Nephron (organoid): ENCODE results near the gene AADACL4.

Experiments
- H3K27ac Mint-ChIP-seq, 3 experiments: 2 replicates each; pipeline ENCODE4 v1.8.0; 2020; ENCODE audit warnings: mixed read lengths in 3 of 3, mild to moderate bottlenecking in 2 of 3, moderate library complexity in 1 of 3
- H3K27me3 Mint-ChIP-seq: 2 replicates; pipeline ENCODE4 v1.8.0; 2021; ENCODE audit warnings: low read depth, mild to moderate bottlenecking, moderate library complexity, mixed read lengths
- H3K36me3 Mint-ChIP-seq: 2 replicates; pipeline ENCODE4 v1.8.0; 2020; ENCODE audit warnings: low read depth, mixed read lengths
- H3K4me1 Mint-ChIP-seq: 2 replicates; pipeline ENCODE4 v1.8.0; 2020; ENCODE audit warnings: mixed read lengths
- H3K4me3 Mint-ChIP-seq, 3 experiments: 2 replicates each; pipeline ENCODE4 v1.8.0; 2020; ENCODE audit warnings: mild to moderate bottlenecking in 3 of 3, mixed read lengths in 3 of 3, moderate library complexity in 2 of 3
- H3K9me3 Mint-ChIP-seq: 2 replicates; pipeline ENCODE4 v1.8.0; 2020; ENCODE audit warnings: mixed read lengths
- CTCF ChIP-seq, 3 experiments: fragments of 200-600 bp; sonication (generic); IDR thresholded peaks; one replicate each; pipeline ENCODE4 v1.5.0; 2021; ENCODE audit warnings: antibody characterized with exemption in 3 of 3; ENCODE audit not compliant: unreplicated experiment in 3 of 3

AADACL4 gene

GRCh38 chr1:12613180-12613579, 30.7 kb upstream of the AADACL4 start:
- peaks cover 63% of the 10 kb centered on the region for H3K36me3 Mint-ChIP-seq
- peak overlapping the region; percentile 98 to 100 (median 99) for H3K4me3 Mint-ChIP-seq
- no peaks in the 10 kb centered on the region for H3K27me3 Mint-ChIP-seq
- no peak for TF ChIP-seq CTCF (IDR thresholded peaks at IDR 0.05; ENCODE audit: unreplicated experiment in 3 of 3)
- peaks cover 49% of the 10 kb centered on the region for H3K4me1 Mint-ChIP-seq
- peak overlapping the region in 2 of 3 experiments; percentile 28 to 33 for H3K27ac Mint-ChIP-seq
- peaks cover under 1% of the 10 kb centered on the region for H3K9me3 Mint-ChIP-seq

GRCh38 chr1:12614402-12615158, 29.3 kb upstream of the AADACL4 start:
- TF ChIP-seq CTCF (IDR thresholded peaks at IDR 0.05; ENCODE audit: unreplicated experiment in 3 of 3): no peak
- Mint-ChIP-seq H3K36me3 (peaks cover 49% of the 10 kb centered on the region), H3K27ac (peak overlapping the region; percentile 96 to 99 (median 98)), H3K4me3 (peak overlapping the region; percentile 98 to 100 (median 99)), H3K9me3 (no peaks in the 10 kb centered on the region), H3K4me1 (peaks cover 60% of the 10 kb centered on the region), H3K27me3 (no peaks in the 10 kb centered on the region)

GRCh38 chr1:12615159-12615864, 28.6 kb upstream of the AADACL4 start:
- Mint-ChIP-seq H3K36me3 (peaks cover 44% of the 10 kb centered on the region), H3K4me1 (peaks cover 67% of the 10 kb centered on the region), H3K27me3 (no peaks in the 10 kb centered on the region), H3K4me3 (peak overlapping the region; percentile 98 to 100 (median 99)), H3K9me3 (no peaks in the 10 kb centered on the region), H3K27ac (peak overlapping the region; percentile 96 to 99 (median 98))
- TF ChIP-seq CTCF (IDR thresholded peaks at IDR 0.05; ENCODE audit: unreplicated experiment in 3 of 3): no peak

GRCh38 chr1:12615865-12616708, 27.8 kb upstream of the AADACL4 start:
- Mint-ChIP-seq H3K36me3 (peaks cover 36% of the 10 kb centered on the region), H3K27ac (peak overlapping the region; percentile 96 to 99 (median 98)), H3K4me1 (peaks cover 61% of the 10 kb centered on the region), H3K9me3 (no peaks in the 10 kb centered on the region), H3K27me3 (no peaks in the 10 kb centered on the region), H3K4me3 (peak overlapping the region; percentile 98 to 100 (median 99))
- TF ChIP-seq CTCF (IDR thresholded peaks at IDR 0.05; ENCODE audit: unreplicated experiment in 3 of 3): no peak

- Mint-ChIP-seq H3K36me3 (peaks cover 30% of the 10 kb centered on the region), H3K27ac (peak overlapping the region; percentile 96 to 100 (median 99)), H3K4me1 (peaks cover 59% of the 10 kb centered on the region), H3K4me3 (peak overlapping the region; percentile 98 to 100 (median 99)), H3K9me3 (no peaks in the 10 kb centered on the region), H3K27me3 (no peaks in the 10 kb centered on the region)
- TF ChIP-seq CTCF (IDR thresholded peaks at IDR 0.05; ENCODE audit: unreplicated experiment in 3 of 3): no peak
Observed at GRCh38 chr1:12616709-12617373, 27.0 kb upstream of the AADACL4 start.
